ENCODE results near the gene PLXDC1.

GRCh38 chr17:39045948-39046679 lies 105.3 kb downstream of the PLXDC1 start:
- TF ChIP-seq POLR2AphosphoS5 (IDR thresholded peaks at IDR 0.05; ENCODE audit: low read depth, low read length) (no peak), REST (IDR thresholded peaks at IDR 0.05; ENCODE audit: insufficient read depth in 1 of 2, low read depth in 2 of 2, low read length in 2 of 2) (no peak), TAF1 (IDR thresholded peaks at IDR 0.05; ENCODE audit: borderline replicate concordance, insufficient read depth, low read length) (no peak), SIN3A (IDR thresholded peaks at IDR 0.05; ENCODE audit: borderline replicate concordance, insufficient read depth, low read length) (no peak)
